B cell (primary cell): ENCODE measurements around the gene ZNF555. TPM values are rescaled to one million over a fixed set of nuclear protein-coding genes. Genes with fewer than 3 reads are reported as not detected.

Source experiments
- ATAC-seq: fragments of 200-7000 bp; cut with Tn5 transposase; one replicate; pipeline ENCODE4 v1.10.0; 2021; ENCODE audit warnings: low read depth, mild to moderate bottlenecking, moderate number of reproducible peaks, moderate library complexity
- CTCF ChIA-PET: fragments of 350-600 bp; sonication (Branson Sonifier 250); formaldehyde crosslinking; loops from one replicate; lab custom pipeline; 2021; ENCODE audit warnings: antibody characterized with exemption, inconsistent platforms; lab: Charles Lee
- POLR2A ChIA-PET: fragments of 350-600 bp; sonication (Branson Sonifier 250); formaldehyde crosslinking; loops from one replicate; lab custom pipeline; 2021; ENCODE audit warnings: antibody characterized with exemption; lab: Charles Lee
- DNase-seq: peaks from one replicate; pipeline ENCODE4 v3.0.0; 2013
- H2AFZ ChIP-seq: 2 replicates; pipeline ENCODE4 v1.6.1; 2012; ENCODE audit warnings: mild to moderate bottlenecking, low read depth, low read length; ENCODE audit not compliant: insufficient read depth, poor library complexity, severe bottlenecking
- H3K27ac ChIP-seq, 2 donors: 1 replicate in 1 of 2; 2 replicates in 1 of 2; pipeline ENCODE4 v1.5.1; 2012 to 2013; ENCODE audit warnings: low read length in 2 of 2, mild to moderate bottlenecking in 2 of 2, moderate library complexity in 1 of 2
- H3K27me3 ChIP-seq, 4 experiments: fragments of 200-600 bp in 1 of 4; sonication (generic) in 1 of 4; replicated peaks in 1 of 4; 1 replicate in 2 of 4; 2 replicates in 2 of 4; pipeline versions ENCODE4 v1.6.1 to v1.7.0; 2013 to 2016; ENCODE audit warnings: low read length in 3 of 4, mild to moderate bottlenecking in 2 of 4, mixed read lengths in 1 of 4, moderate library complexity in 1 of 4; ENCODE audit not compliant: insufficient read depth in 4 of 4, control insufficient read depth in 3 of 4; ENCODE audit errors: control extremely low read depth in 1 of 4
- H3K36me3 ChIP-seq, 2 experiments: replicated peaks in 1 of 2; 1 replicate in 1 of 2; 2 replicates in 1 of 2; pipeline versions ENCODE4 v1.6.1 to v1.7.1; 2013; ENCODE audit warnings: low read length in 1 of 2; ENCODE audit not compliant: insufficient read depth in 2 of 2, control insufficient read depth in 1 of 2; ENCODE audit errors: control extremely low read depth in 1 of 2, extremely low read depth in 1 of 2
- H3K4me1 ChIP-seq, 2 donors: fragments of 200-600 bp in 1 of 2; sonication (generic) in 1 of 2; 1 replicate in 1 of 2; 2 replicates in 1 of 2; pipeline versions ENCODE4 v1.5.1 to v1.6.1; 2013 to 2017; ENCODE audit warnings: low read length in 2 of 2; ENCODE audit not compliant: control insufficient read depth in 2 of 2, insufficient read depth in 2 of 2
- H3K4me2 ChIP-seq: replicated peaks from 2 replicates; pipeline ENCODE3; 2012; ENCODE audit warnings: mild to moderate bottlenecking, low read depth, low read length; ENCODE audit not compliant: poor library complexity, severe bottlenecking
- H3K4me3 ChIP-seq, 5 experiments: fragments of 200-600 bp in 1 of 5; sonication (generic) in 1 of 5; 1 replicate in 3 of 5; 2 replicates in 2 of 5; pipeline versions ENCODE4 v1.5.1 to v1.7.0; 2011 to 2016; ENCODE audit warnings: low read length in 4 of 5, mild to moderate bottlenecking in 4 of 5, low read depth in 2 of 5, control low read depth in 1 of 5, moderate library complexity in 1 of 5; ENCODE audit not compliant: insufficient read depth in 1 of 5; ENCODE audit errors: control extremely low read depth in 1 of 5, extremely low read depth in 1 of 5
- H3K79me2 ChIP-seq: fragments of 200-600 bp; sonication (generic); one replicate; pipeline ENCODE4 v1.6.0; 2016; ENCODE audit warnings: low read length; ENCODE audit not compliant: control insufficient read depth, insufficient read depth
- H3K9ac ChIP-seq: fragments of 200-600 bp; sonication (generic); 2 replicates; pipeline ENCODE4 v1.6.1; 2017; ENCODE audit warnings: mild to moderate bottlenecking, low read length, moderate library complexity
- H3K9me3 ChIP-seq, 3 donors: one replicate each; pipeline versions ENCODE4 v1.6.1 to v1.7.1; 2013; ENCODE audit warnings: low read length in 2 of 3; ENCODE audit not compliant: control insufficient read depth in 2 of 3, insufficient read depth in 1 of 3; ENCODE audit errors: control extremely low read depth in 1 of 3
- H4K20me1 ChIP-seq: 2 replicates; pipeline ENCODE4 v1.6.0; 2012; ENCODE audit warnings: mild to moderate bottlenecking, low read length; ENCODE audit not compliant: insufficient read depth, control insufficient read depth, poor library complexity, severe bottlenecking
- H3K27ac Mint-ChIP-seq: one replicate; pipeline ENCODE4 v1.8.0; 2021; ENCODE audit warnings: mixed read lengths
- H3K27me3 Mint-ChIP-seq: one replicate; pipeline ENCODE4 v1.8.0; 2021; ENCODE audit warnings: mixed read lengths
- H3K4me1 Mint-ChIP-seq: one replicate; pipeline ENCODE4 v1.8.0; 2021; ENCODE audit warnings: mixed read lengths
- H3K4me3 Mint-ChIP-seq: one replicate; pipeline ENCODE4 v1.8.0; 2021; ENCODE audit warnings: mixed read lengths
- H3K9me3 Mint-ChIP-seq: one replicate; pipeline ENCODE4 v1.8.0; 2022; ENCODE audit warnings: mixed read lengths; ENCODE audit not compliant: insufficient read depth
- CTCF ChIP-seq: fragments of 200-600 bp; IDR thresholded peaks from one replicate; pipeline ENCODE4 v1.8.0; 2022; ENCODE audit warnings: antibody characterized with exemption, mild to moderate bottlenecking
- EZH2 ChIP-seq: IDR thresholded peaks from 2 replicates; pipeline ENCODE4 v1.6.1; 2012; ENCODE audit warnings: borderline replicate concordance, low read depth, mild to moderate bottlenecking, moderate library complexity, low read length; ENCODE audit not compliant: insufficient read depth, poor library complexity, severe bottlenecking
- WGBS: methylation state at CpG from one replicate; pipeline ENCODE4 v1.1.5; 2013; ENCODE audit warnings: missing lambda C conversion rate; ENCODE audit not compliant: insufficient coverage; 5-methylcytosine and 5-hydroxymethylcytosine counted together
- intact Hi-C: fragments of 100-400 bp; cut with micrococcal nuclease; formaldehyde crosslinking; loops from one replicate; pipeline ENCODE4 v1.10.0; 2022
- polyA plus RNA-seq: library from polyadenylated mRNA; depleted of rRNA; stranded (reverse); fragments of >200 nt; gene quantifications from 2 replicates; pipeline ENCODE4 v1.2.3, GENCODE V29; 2012
- total RNA-seq, 2 donors: library from RNA; stranded (reverse); fragments of 120-200 nt in 1 of 2; gene quantifications; 1 replicate in 1 of 2; 2 replicates in 1 of 2; pipeline versions ENCODE4 v1.2.3 to v1.2.4, GENCODE V29; 2013 to 2022

ZNF555 gene
- total and polyA plus RNA-seq, 2 donors (not counting 1 experiment from before 2014, with no cell fraction given) = 1.8 to 7.4 TPM

- WGBS = 95% methylated on average over 7 of the region's 7 CpGs
- ChIA-PET CTCF (no interaction called here), POLR2A (no interaction called here)
- Histone ChIP-seq H3K79me2 (peaks cover 54% of the 10 kb centered on the region), H3K36me3 (peaks cover 0 to 39% of the 10 kb centered on the region in 2 experiments), H3K4me3 (no peak overlapping the region), H3K27ac (no peak overlapping the region), H2AFZ (no peak overlapping the region), H3K4me1 (peaks cover 0 to 14% of the 10 kb centered on the region in 2 donors), H3K27me3 (no peaks in the 10 kb centered on the region), H3K9me3 (no peaks in the 10 kb centered on the region), H4K20me1 (no peaks in the 10 kb centered on the region), H3K4me2 (no peak overlapping the region), H3K9ac (no peak overlapping the region)
- no peak for ATAC-seq
- intact Hi-C loops = no loop called here
- H3K4me1 Mint-ChIP-seq = peaks cover 19% of the 10 kb centered on the region
- TF ChIP-seq CTCF (no peak), EZH2 (no peak)
- no peaks in the 10 kb centered on the region for H3K27me3 Mint-ChIP-seq
- no peak overlapping the region for H3K4me3 Mint-ChIP-seq
- H3K9me3 Mint-ChIP-seq = no peaks in the 10 kb centered on the region
- DNase-seq = no peak
- no peak overlapping the region for H3K27ac Mint-ChIP-seq
Measured at GRCh38 chr19:2793126-2793525, 48.1 kb upstream of the ZNF555 start.

GRCh38 chr19:2793577-2793976 is 47.7 kb upstream of the ZNF555 start:
- TF ChIP-seq EZH2 (no peak), CTCF (no peak)
- Histone ChIP-seq H3K27ac (no peak overlapping the region), H3K9ac (no peak overlapping the region), H3K9me3 (no peaks in the 10 kb centered on the region), H3K4me3 (no peak overlapping the region), H4K20me1 (no peaks in the 10 kb centered on the region), H3K4me2 (no peak overlapping the region), H3K4me1 (peaks cover 0 to 14% of the 10 kb centered on the region in 2 donors), H2AFZ (no peak overlapping the region), H3K27me3 (no peaks in the 10 kb centered on the region), H3K36me3 (peaks cover 0 to 39% of the 10 kb centered on the region in 2 experiments), H3K79me2 (peaks cover 54% of the 10 kb centered on the region)
- 95% methylated on average over 9 of the region's 12 CpGs for WGBS
- no peak for ATAC-seq
- Mint-ChIP-seq H3K27ac (no peak overlapping the region), H3K4me3 (no peak overlapping the region), H3K27me3 (no peaks in the 10 kb centered on the region), H3K4me1 (peaks cover 17% of the 10 kb centered on the region), H3K9me3 (no peaks in the 10 kb centered on the region)
- no peak for DNase-seq
- intact Hi-C loops = no loop called here
- ChIA-PET CTCF (no interaction called here), POLR2A (no interaction called here)
